OCI-LY3 (cell line): ENCODE data around the gene MPHOSPH10.
"Not testable (repeated sequence)": the region's sequence is repeated elsewhere in the genome, so short reads cannot be mapped to it uniquely, and the experiment has no call there.

Experiments used
- H2AFZ ChIP-seq: fragments of 200-600, 300-600 bp; shearing (Covaris generic); 2 replicates; pipeline ENCODE4 v1.6.0; 2014; ENCODE audit warnings: antibody characterized with exemption, low read depth, low read length
- H3K27ac ChIP-seq: fragments of 200-600, 300-600 bp; sonication (generic); 2 replicates; pipeline ENCODE4 v1.5.1; 2014; ENCODE audit warnings: mild to moderate bottlenecking, low read length, moderate library complexity, mixed read lengths
- H3K27me3 ChIP-seq: fragments of 200-600, 300-600 bp; sonication (generic); 2 replicates; pipeline ENCODE4 v1.6.1; 2014; ENCODE audit warnings: low read depth, low read length, mixed read lengths
- H3K36me3 ChIP-seq: fragments of 200-600, 300-600 bp; sonication (generic); replicated peaks from 2 replicates; pipeline ENCODE3; 2014; ENCODE audit warnings: low read depth, low read length, mixed read lengths
- H3K4me1 ChIP-seq: fragments of 300-600, 200-600 bp; sonication (generic); 2 replicates; pipeline ENCODE4 v1.6.1; 2014; ENCODE audit warnings: low read length, mixed read lengths
- H3K4me2 ChIP-seq: fragments of 200-600, 300-600 bp; sonication (generic); 2 replicates; pipeline ENCODE4 v1.6.1; 2014; ENCODE audit warnings: low read length, mixed read lengths
- H3K4me3 ChIP-seq: fragments of 300-600, 200-600 bp; sonication (generic); 2 replicates; pipeline ENCODE4 v1.5.1; 2014; ENCODE audit warnings: antibody characterized with exemption, mild to moderate bottlenecking, low read length, moderate library complexity
- H3K79me2 ChIP-seq: fragments of 300-600, 200-600 bp; shearing (Covaris generic); 2 replicates; pipeline ENCODE4 v1.6.1; 2014; ENCODE audit warnings: mild to moderate bottlenecking, low read length, mixed read lengths
- H3K9ac ChIP-seq: fragments of 300-600, 200-600 bp; shearing (Covaris generic); 2 replicates; pipeline ENCODE4 v1.6.0; 2014; ENCODE audit warnings: mild to moderate bottlenecking, low read length, moderate library complexity
- H3K9me3 ChIP-seq: fragments of 200-600, 300-600 bp; shearing (Covaris generic); 2 replicates; pipeline ENCODE4 v1.6.1; 2014; ENCODE audit warnings: low read length, mixed read lengths; ENCODE audit not compliant: insufficient read depth
- H4K20me1 ChIP-seq: fragments of 200-600, 300-600 bp; sonication (generic); 2 replicates; pipeline ENCODE4 v1.6.1; 2016; ENCODE audit warnings: low read length, mixed read lengths; ENCODE audit not compliant: insufficient read depth
- CTCF ChIP-seq: fragments of 200-600, 300-600 bp; sonication (generic); IDR thresholded peaks from 2 replicates; pipeline ENCODE4 v1.5.1; 2014; ENCODE audit warnings: antibody characterized with exemption, low read length, low read depth
- EZH2phosphoT487 ChIP-seq: fragments of 200-600 bp; shearing (Covaris generic); IDR thresholded peaks from 2 replicates; pipeline ENCODE4 v1.6.1; 2018; ENCODE audit warnings: antibody characterized with exemption, mixed run types, low read depth

MPHOSPH10 gene

DNA sequence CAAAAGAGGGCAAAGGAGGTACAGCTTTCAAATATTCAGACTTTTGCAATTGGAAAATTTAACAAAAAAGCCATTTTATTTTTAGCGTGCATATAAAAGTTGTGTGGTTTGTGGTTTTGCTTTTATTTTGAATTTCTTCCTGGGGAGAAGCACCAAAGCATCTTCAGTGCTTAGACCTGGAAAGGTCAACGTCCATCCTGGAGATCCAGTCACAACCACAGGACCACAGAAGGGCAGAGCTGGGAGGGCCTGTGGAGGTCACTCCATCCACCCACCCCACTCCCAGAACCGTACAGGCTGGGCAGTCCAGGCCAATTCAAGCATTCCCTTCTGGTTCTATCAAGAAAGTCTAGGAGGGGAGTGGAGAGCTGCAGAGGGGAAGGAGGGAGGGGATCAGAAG is 43.8 kb downstream of the MPHOSPH10 start:
- TF ChIP-seq EZH2phosphoT487 (no peak), CTCF (no peak)
- Histone ChIP-seq H2AFZ (no peak overlapping the region), H3K36me3 (no peaks in the 10 kb centered on the region), H3K9me3 (no peaks in the 10 kb centered on the region), H3K79me2 (no peaks in the 10 kb centered on the region), H3K4me3 (no peak overlapping the region), H3K4me2 (no peak overlapping the region), H3K27ac (no peak overlapping the region), H3K4me1 (no peaks in the 10 kb centered on the region), H3K9ac (no peak overlapping the region), H4K20me1 (no peaks in the 10 kb centered on the region), H3K27me3 (no peaks in the 10 kb centered on the region)

GRCh38 chr2:71178836-71179235 is 48.4 kb downstream of the MPHOSPH10 start:
- H3K79me2 ChIP-seq, H3K4me1 ChIP-seq, H3K36me3 ChIP-seq, H3K9me3 ChIP-seq, H3K4me3 ChIP-seq, H2AFZ ChIP-seq, H3K9ac ChIP-seq, H3K27ac ChIP-seq, H4K20me1 ChIP-seq, H3K4me2 ChIP-seq, H3K27me3 ChIP-seq: not testable (repeated sequence)

DNA sequence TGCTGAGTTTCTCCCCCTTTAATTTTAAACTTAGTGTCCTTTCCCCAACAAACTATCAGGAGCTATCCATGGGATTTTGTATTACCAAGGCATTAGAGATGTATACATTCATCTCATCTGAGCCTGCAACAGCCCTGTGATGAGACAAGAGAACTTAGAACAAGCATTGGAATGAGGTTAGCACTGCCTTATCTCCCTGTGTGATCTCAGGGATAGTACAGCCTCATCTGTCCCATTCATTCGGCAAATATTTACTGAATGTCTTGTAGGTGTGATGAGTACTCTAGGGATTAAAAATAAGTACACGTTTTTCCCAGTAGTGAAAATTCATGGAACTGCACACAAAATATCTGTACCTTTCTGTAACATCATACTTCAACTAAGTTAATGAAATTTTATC is 50.9 kb downstream of the MPHOSPH10 start:
- Histone ChIP-seq H3K4me3 (no peak overlapping the region), H3K9ac (no peak overlapping the region), H3K27ac (no peak overlapping the region), H3K27me3 (peaks cover 3% of the 10 kb centered on the region; the same call in 1 of the 2 replicates), H2AFZ (no peak overlapping the region), H3K36me3 (no peaks in the 10 kb centered on the region), H3K4me2 (no peak overlapping the region), H3K4me1 (no peaks in the 10 kb centered on the region), H3K9me3 (no peaks in the 10 kb centered on the region), H4K20me1 (no peaks in the 10 kb centered on the region), H3K79me2 (no peaks in the 10 kb centered on the region)
- TF ChIP-seq EZH2phosphoT487, result no peak
- TF ChIP-seq CTCF, result no peak

DNA sequence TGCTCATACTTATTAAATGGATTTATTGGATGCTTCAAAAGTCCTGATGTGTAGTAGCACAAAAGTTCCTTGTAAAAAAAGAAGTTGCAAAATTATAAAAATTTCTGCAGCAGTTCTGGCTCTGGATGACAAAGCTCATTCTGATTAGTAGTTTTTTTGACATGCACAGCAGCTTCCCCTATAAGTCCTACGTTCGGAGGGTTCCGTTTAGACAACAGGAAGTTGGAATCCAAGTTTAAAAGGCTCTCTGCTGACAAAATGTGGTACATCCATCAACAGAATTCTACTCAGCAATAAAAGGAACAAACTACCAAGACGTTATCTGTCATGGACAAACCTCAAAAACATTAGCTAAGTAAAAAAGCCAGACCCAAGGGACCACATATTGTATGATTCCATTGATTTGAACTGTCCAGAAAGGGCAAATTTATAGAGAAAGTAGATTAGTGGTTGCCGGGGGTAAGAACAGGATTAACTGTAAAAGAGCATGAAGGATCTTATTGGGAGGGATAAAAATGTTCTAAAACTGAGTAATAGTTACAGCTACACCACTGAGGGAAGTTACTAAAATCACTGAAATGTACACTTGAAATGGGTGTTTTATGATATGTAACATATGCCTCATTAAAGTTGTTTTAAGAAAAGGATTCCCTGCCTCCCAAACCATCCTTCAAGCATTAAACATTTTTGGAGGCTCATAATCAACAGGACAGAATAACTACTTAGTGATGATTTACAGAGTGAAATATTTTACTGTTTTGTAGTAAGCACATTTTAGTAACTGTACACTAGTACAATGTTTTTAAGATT is 53.1 kb downstream of the MPHOSPH10 start:
- not testable (repeated sequence) for H3K79me2 ChIP-seq, H3K9ac ChIP-seq, H3K9me3 ChIP-seq, H4K20me1 ChIP-seq, H2AFZ ChIP-seq, H3K27me3 ChIP-seq, H3K4me1 ChIP-seq, H3K4me3 ChIP-seq, H3K4me2 ChIP-seq, H3K27ac ChIP-seq, H3K36me3 ChIP-seq

GRCh38 chr2:71186973-71187372 is 56.5 kb downstream of the MPHOSPH10 start:
- H3K27ac ChIP-seq, result no peak overlapping the region
- TF ChIP-seq CTCF (no peak), EZH2phosphoT487 (no peak)
- no peaks in the 10 kb centered on the region for H4K20me1 ChIP-seq
- no peaks in the 10 kb centered on the region for H3K79me2 ChIP-seq
- peaks cover 10% of the 10 kb centered on the region; the same call in 1 of the 2 replicates for H3K27me3 ChIP-seq
- no peaks in the 10 kb centered on the region for H3K4me1 ChIP-seq
- no peaks in the 10 kb centered on the region for H3K36me3 ChIP-seq
- H3K4me3 ChIP-seq, result no peak overlapping the region
- H2AFZ ChIP-seq, result no peak overlapping the region
- no peaks in the 10 kb centered on the region for H3K9me3 ChIP-seq
- H3K4me2 ChIP-seq, result no peak overlapping the region
- no peak overlapping the region for H3K9ac ChIP-seq
